GM12865 (cell line): ENCODE results near the gene EFCAB13.
"Not testable (repeated sequence)": the region's sequence is repeated elsewhere in the genome, so short reads cannot be mapped to it uniquely, and the experiment has no call there.

ENCODE experiments used
- DNase-seq: peaks from one replicate; pipeline ENCODE4 v3.0.0; 2010; ENCODE audit warnings: low read depth
- H3K4me3 ChIP-seq: 2 replicates; pipeline ENCODE4 v1.5.1; 2011; ENCODE audit warnings: mild to moderate bottlenecking, low read depth, low read length, control low read depth
- CTCF ChIP-seq: IDR thresholded peaks from 2 replicates; pipeline ENCODE4 v1.5.1; 2011; ENCODE audit warnings: low read length, control low read depth, low read depth, inconsistent platforms; ENCODE audit not compliant: insufficient read depth; ENCODE audit errors: missing control alignments

EFCAB13 gene

GRCh38 chr17:47338026-47338425 lies 14.3 kb downstream of the EFCAB13 start:
- no peak for TF ChIP-seq CTCF
- no peak for DNase-seq
- no peak overlapping the region for H3K4me3 ChIP-seq

GRCh38 chr17:47352848-47353247 lies 29.1 kb downstream of the EFCAB13 start:
- DNase-seq = no peak
- H3K4me3 ChIP-seq = no peak overlapping the region
- TF ChIP-seq CTCF = no peak

- no peak for TF ChIP-seq CTCF
- no peak overlapping the region for H3K4me3 ChIP-seq
- DNase-seq = no peak
Measured at GRCh38 chr17:47358652-47359051, 34.9 kb downstream of the EFCAB13 start.

- no peak overlapping the region for H3K4me3 ChIP-seq
- DNase-seq = no peak
- TF ChIP-seq CTCF = no peak
Measured at GRCh38 chr17:47363171-47363570, 39.4 kb downstream of the EFCAB13 start.

GRCh38 chr17:47367257-47367656 lies 43.5 kb downstream of the EFCAB13 start:
- no peak overlapping the region for H3K4me3 ChIP-seq
- no peak for TF ChIP-seq CTCF
- no peak for DNase-seq

GRCh38 chr17:47368262-47368661 lies 44.5 kb downstream of the EFCAB13 start:
- no peak for TF ChIP-seq CTCF
- no peak for DNase-seq
- no peak overlapping the region for H3K4me3 ChIP-seq

GRCh38 chr17:47370899-47371298 lies 47.1 kb downstream of the EFCAB13 start:
- not testable (repeated sequence) for DNase-seq, H3K4me3 ChIP-seq

GRCh38 chr17:47373002-47373401 lies 49.2 kb downstream of the EFCAB13 start:
- TF ChIP-seq CTCF = no peak
- no peak overlapping the region for H3K4me3 ChIP-seq
- DNase-seq = no peak
